Tibial nerve (tissue), 4 donors: ENCODE data around the gene DGCR8. TPM values are rescaled to one million over a fixed set of nuclear protein-coding genes. Genes with fewer than 3 reads are reported as not detected.

ENCODE experiments used
- DNase-seq, 2 donors: peaks; one replicate each; pipeline ENCODE4 v3.0.0-alpha.2; 2019; ENCODE audit warnings: low spot score in 2 of 2
- H3K27ac ChIP-seq, 4 donors: fragments of 200-600 bp; sonication (generic) in 3 of 4; one replicate each; pipeline ENCODE4 v1.5.1; 2017 to 2019; ENCODE audit warnings: mild to moderate bottlenecking in 1 of 4
- H3K27me3 ChIP-seq, 2 donors: fragments of 200-600 bp; sonication (generic) in 1 of 2; one replicate each; pipeline versions ENCODE4 v1.5.1 to v1.6.0; 2017 to 2019
- H3K36me3 ChIP-seq, 3 donors: fragments of 200-600 bp; sonication (generic); one replicate each; pipeline ENCODE4 v1.5.1; 2018 to 2019
- H3K4me1 ChIP-seq, 4 donors: fragments of 200-600 bp; sonication (generic) in 3 of 4; one replicate each; pipeline ENCODE4 v1.5.1; 2017 to 2019
- H3K4me3 ChIP-seq, 4 donors: fragments of 200-600 bp; sonication (generic) in 3 of 4; one replicate each; pipeline ENCODE4 v1.5.1; 2017 to 2019; ENCODE audit warnings: mild to moderate bottlenecking in 1 of 4, moderate library complexity in 1 of 4
- H3K9me3 ChIP-seq, 4 donors: fragments of 200-600 bp; sonication (generic) in 3 of 4; one replicate each; pipeline ENCODE4 v1.5.1; 2017 to 2019
- EP300 ChIP-seq, 2 donors: sonication (generic); formaldehyde crosslinking; IDR thresholded peaks; one replicate each; pipeline ENCODE4 v1.6.1; 2017; ENCODE audit warnings: antibody characterized with exemption in 2 of 2, mild to moderate bottlenecking in 1 of 2
- POLR2A ChIP-seq, 2 donors: fragments of 450-650 bp; IDR thresholded peaks; one replicate each; pipeline ENCODE4 v1.6.1; 2017; ENCODE audit warnings: antibody characterized with exemption in 2 of 2, mild to moderate bottlenecking in 2 of 2, moderate library complexity in 2 of 2
- WGBS, 2 donors: methylation state at CpG; one replicate each; pipeline ENCODE4 v1.1.5; 2018; 5-methylcytosine and 5-hydroxymethylcytosine counted together
- total RNA-seq, 4 donors: library from RNA; depleted of rRNA; stranded (reverse); fragments of >200 nt; gene quantifications; one replicate each; pipeline ENCODE4 v1.1.0, GENCODE V29; 2016
- TF ChIP-seq, protein P1 (sequence below), 5 experiments: fragments of 200-600 bp in 3 of 5; fragments of 450-650 bp in 2 of 5; sonication (generic) in 3 of 5; IDR thresholded peaks; one replicate each; pipeline ENCODE4 v1.5.1; 2016 to 2019; ENCODE audit warnings: antibody characterized with exemption in 5 of 5, mild to moderate bottlenecking in 3 of 5, moderate library complexity in 2 of 5

The DGCR8 gene
- total RNA-seq, result 10 to 100 TPM; 23.0 to 35.1 (median 26.0) TPM

DNA sequence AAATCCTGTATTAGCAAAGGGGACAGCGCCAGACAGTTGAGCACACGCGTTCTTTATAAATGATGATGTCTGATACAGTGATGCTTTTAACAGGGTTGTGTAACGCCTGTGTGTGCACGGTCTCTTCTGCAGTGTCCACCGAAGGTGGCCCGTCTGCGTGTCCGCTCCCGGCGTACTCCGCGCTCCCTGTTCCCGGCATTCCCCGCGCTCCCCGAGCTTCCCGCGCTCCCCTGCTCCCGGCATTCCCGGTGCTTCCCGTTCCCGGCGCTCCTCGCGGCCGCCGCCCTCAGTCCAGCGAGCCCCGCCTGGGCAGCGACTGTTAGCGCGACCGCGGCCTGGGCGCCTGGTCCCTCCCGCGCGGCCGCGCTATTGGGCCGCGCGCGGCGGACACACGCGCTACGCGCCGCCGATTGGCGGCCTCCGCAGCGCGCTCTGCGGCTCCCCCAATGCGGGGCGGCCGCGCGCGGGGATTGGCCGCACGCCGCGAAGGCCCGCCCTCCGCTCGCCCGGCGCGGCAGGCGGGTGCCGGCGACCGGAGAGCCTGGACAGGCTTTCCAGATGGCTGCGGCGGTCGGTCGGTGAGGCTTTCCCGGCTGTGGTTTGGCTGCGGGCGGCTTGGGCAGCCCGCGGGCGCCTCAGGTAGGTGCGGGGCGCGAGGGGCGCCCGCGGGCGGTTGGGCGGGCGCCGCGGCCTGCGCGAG lies at the start of gene DGCR8:
Gene DGCR8, plus strand, starts transcription at position 497 of the 700 bp plus-strand sequence. CDS start 5,723 bp downstream, outside the sequence.
- peak; percentile 18 to 50 for TF ChIP-seq POLR2A (IDR thresholded peaks at IDR 0.05)
- TF ChIP-seq, protein P1, sequence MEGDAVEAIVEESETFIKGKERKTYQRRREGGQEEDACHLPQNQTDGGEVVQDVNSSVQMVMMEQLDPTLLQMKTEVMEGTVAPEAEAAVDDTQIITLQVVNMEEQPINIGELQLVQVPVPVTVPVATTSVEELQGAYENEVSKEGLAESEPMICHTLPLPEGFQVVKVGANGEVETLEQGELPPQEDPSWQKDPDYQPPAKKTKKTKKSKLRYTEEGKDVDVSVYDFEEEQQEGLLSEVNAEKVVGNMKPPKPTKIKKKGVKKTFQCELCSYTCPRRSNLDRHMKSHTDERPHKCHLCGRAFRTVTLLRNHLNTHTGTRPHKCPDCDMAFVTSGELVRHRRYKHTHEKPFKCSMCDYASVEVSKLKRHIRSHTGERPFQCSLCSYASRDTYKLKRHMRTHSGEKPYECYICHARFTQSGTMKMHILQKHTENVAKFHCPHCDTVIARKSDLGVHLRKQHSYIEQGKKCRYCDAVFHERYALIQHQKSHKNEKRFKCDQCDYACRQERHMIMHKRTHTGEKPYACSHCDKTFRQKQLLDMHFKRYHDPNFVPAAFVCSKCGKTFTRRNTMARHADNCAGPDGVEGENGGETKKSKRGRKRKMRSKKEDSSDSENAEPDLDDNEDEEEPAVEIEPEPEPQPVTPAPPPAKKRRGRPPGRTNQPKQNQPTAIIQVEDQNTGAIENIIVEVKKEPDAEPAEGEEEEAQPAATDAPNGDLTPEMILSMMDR (IDR thresholded peaks at IDR 0.05), result peak in 1 of 5 experiments; percentile 35
- peak; percentile 66 to 95 for TF ChIP-seq EP300 (IDR thresholded peaks at IDR 0.05)
- WGBS, 2 donors, result 0 to 1% methylated on average over 11 to 53 of the region's 100 CpGs
- DNase-seq, result peak; percentile 80 to 82

DNA sequence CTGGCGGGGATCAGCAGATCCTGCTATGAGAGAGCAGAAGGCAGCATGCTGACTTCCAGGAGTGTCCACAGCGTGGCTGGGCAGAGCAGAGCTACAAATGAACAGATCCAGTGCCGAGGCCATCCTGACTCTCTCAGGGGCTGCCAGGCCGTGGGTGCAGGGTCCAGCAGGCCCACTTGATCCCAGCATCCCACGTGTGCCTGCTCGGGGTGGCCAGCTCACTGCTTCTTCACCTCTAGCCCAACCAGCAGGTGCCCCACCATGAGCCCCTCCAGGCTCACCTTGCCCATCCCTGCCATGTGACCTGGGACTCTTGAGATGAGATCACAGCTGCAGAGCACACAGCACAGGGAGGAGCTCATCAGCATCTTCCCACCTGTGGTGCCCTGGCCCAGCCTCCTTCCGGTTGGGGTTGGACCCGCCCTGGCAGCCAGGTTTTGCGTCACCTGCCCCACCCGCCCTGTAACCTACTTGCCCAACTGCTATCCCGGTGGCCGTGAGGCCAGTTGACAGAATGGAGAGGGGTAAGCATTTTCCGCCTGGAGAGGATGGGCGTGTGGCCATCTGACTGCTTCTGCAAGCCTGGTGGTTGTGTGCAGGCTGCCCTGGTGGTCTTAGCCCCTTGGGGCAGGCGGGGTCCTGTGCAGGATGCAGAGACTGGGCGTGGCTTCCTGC lies 48.2 kb upstream of the DGCR8 start:
- TF ChIP-seq, protein P1 (IDR thresholded peaks at IDR 0.05), result no peak
- TF ChIP-seq EP300 (IDR thresholded peaks at IDR 0.05) (no peak), POLR2A (IDR thresholded peaks at IDR 0.05) (no peak)
- no peak for DNase-seq
- Histone ChIP-seq H3K9me3 (no peaks in the 10 kb centered on the region), H3K4me3 (no peak overlapping the region), H3K4me1 (peaks cover 0 to 48% (median 9%) of the 10 kb centered on the region in 4 donors), H3K36me3 (peaks cover 0 to 16% (median 0%) of the 10 kb centered on the region in 3 donors), H3K27ac (no peak overlapping the region), H3K27me3 (no peaks in the 10 kb centered on the region)
- WGBS, 2 donors, result 84 to 93% methylated on average over 7 to 12 of the region's 16 CpGs

More for the DNA sequence above, at the start of gene DGCR8:
- no peaks in the 10 kb centered on the region for H3K9me3 ChIP-seq
- peak within 1 kb of the TSS; percentile 58 to 97 (median 79) for H3K4me3 ChIP-seq
- no peaks in the 10 kb centered on the region for H3K27me3 ChIP-seq
- H3K4me1 ChIP-seq, result peaks cover 0 to 49% (median 31%) of the 10 kb centered on the region in 4 donors
- H3K36me3 ChIP-seq, result no peaks in the 10 kb centered on the region
- H3K27ac ChIP-seq, result peak within 1 kb of the TSS; percentile 39 to 88 (median 86)

DNA sequence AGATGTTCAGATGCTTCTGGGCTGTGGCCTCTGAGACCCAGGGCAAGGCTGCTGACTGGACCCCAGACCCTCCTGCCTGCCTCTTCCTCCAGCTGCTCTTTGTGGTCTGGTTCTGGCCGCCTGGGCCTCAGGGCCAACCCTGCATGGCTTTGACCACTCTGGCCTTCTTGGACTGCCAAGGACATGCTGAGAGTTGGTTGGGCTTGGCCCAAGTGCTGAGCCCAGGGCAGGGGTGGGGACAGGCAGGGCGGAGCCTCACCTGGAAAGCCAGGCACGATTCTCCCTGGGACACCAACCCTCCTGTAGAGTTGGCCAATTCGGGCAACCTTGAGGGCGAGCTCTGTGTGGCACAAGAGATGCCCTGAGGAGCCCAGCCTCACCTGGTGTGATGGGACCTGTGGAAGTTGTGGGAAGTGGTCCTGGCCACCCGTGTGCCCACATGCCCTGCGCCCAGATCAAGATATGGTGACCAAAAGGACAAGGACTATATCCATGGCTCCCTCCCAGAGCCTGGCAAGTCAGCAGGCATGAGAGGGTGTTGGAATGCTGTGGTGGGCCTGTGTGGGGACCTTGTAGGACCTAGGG lies 47.5 kb upstream of the DGCR8 start:
- TF ChIP-seq POLR2A (IDR thresholded peaks at IDR 0.05), result no peak
- TF ChIP-seq, protein P1 (IDR thresholded peaks at IDR 0.05), result no peak
- TF ChIP-seq EP300 (IDR thresholded peaks at IDR 0.05), result no peak
- WGBS, 2 donors, result 95 to 100% methylated on average over 3 of the region's 7 CpGs
- H3K36me3 ChIP-seq, result peaks cover 0 to 23% (median 0%) of the 10 kb centered on the region in 3 donors
- H3K4me3 ChIP-seq, result no peak overlapping the region
- H3K27me3 ChIP-seq, result no peaks in the 10 kb centered on the region
- H3K27ac ChIP-seq, result peak overlapping the region in 1 of 4 donors; percentile 44
- peaks cover 0 to 48% (median 9%) of the 10 kb centered on the region in 4 donors for H3K4me1 ChIP-seq
- DNase-seq, result no peak
- no peaks in the 10 kb centered on the region for H3K9me3 ChIP-seq

DNA sequence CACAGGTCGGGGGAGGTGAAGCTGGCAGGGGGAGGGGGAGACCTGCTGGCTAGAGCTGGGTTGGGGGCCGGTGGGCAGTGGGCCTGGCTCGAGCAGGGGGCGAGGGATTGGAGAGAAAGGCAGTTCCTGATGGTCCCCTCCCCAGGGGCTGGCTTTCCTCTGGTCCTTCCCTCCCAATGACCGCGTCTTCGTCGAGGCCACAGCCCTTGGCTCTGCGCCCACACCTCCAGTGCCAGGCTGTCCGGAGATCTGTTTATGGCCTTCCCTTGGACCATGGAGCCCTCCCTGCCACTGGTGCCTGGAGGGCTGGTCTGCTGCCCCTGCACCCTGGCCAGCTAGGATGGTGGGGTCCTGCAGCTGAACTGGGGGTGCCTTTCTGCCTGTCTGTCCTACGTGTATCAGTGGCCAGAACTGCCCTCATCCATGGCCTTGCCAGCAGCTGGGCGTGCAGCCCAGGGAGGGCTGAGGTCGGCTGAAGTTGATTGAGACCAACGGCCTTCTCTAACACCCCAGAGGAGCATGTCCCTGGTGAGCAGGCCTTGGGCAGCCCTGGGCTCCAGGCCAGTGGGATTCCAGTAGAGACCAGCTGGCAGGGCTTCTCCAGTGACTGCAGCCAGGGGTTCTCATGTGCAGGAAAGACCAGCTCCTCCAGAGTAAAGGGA lies 46.9 kb upstream of the DGCR8 start:
- TF ChIP-seq, protein P1 (IDR thresholded peaks at IDR 0.05), result no peak
- no peak for TF ChIP-seq POLR2A (IDR thresholded peaks at IDR 0.05)
- no peak for TF ChIP-seq EP300 (IDR thresholded peaks at IDR 0.05)
- H3K27me3 ChIP-seq, result no peaks in the 10 kb centered on the region
- H3K36me3 ChIP-seq, result peaks cover 0 to 30% (median 0%) of the 10 kb centered on the region in 3 donors
- WGBS, 2 donors, result 53% methylated on average over 14 of the region's 14 CpGs; no CpG with 5 or more reads in 1 of the 2 donors
- no peak overlapping the region for H3K4me3 ChIP-seq
- DNase-seq, result no peak
- H3K4me1 ChIP-seq, result peaks cover 0 to 48% (median 9%) of the 10 kb centered on the region in 4 donors
- no peaks in the 10 kb centered on the region for H3K9me3 ChIP-seq
- H3K27ac ChIP-seq, result peak overlapping the region in 2 of 4 donors; percentile 17 to 44
